Testis (tissue), 2 donors: ENCODE results near the gene COL4A1.

Experiments used
- CTCF ChIP-seq, 3 experiments: fragments of 450-650 bp in 2 of 3; fragments of 200-600 bp in 1 of 3; sonication (generic) in 1 of 3; IDR thresholded peaks; one replicate each; pipeline ENCODE4 v1.5.1; 2016 to 2019; ENCODE audit warnings: antibody characterized with exemption in 3 of 3, mild to moderate bottlenecking in 2 of 3, moderate library complexity in 1 of 3
- POLR2A ChIP-seq: fragments of 450-650 bp; IDR thresholded peaks from one replicate; pipeline ENCODE4 v1.6.1; 2017; ENCODE audit warnings: antibody characterized with exemption, mild to moderate bottlenecking, moderate library complexity

- TF ChIP-seq CTCF (IDR thresholded peaks at IDR 0.05) (no peak), POLR2A (no peak)
These were observed 203.4 kb downstream of the COL4A1 start for GRCh38 chr13:110103534-110103933.
